GM21825 (cell line): Measurements from ENCODE around the gene PTPRZ1.

Experiments
- ATAC-seq: cut with Tn5 transposase; IDR thresholded peaks from one replicate; pipeline ENCODE4 v1.9.1; 2021; ENCODE audit warnings: mild to moderate bottlenecking, moderate library complexity; ENCODE audit not compliant: unreplicated experiment

The PTPRZ1 gene

DNA sequence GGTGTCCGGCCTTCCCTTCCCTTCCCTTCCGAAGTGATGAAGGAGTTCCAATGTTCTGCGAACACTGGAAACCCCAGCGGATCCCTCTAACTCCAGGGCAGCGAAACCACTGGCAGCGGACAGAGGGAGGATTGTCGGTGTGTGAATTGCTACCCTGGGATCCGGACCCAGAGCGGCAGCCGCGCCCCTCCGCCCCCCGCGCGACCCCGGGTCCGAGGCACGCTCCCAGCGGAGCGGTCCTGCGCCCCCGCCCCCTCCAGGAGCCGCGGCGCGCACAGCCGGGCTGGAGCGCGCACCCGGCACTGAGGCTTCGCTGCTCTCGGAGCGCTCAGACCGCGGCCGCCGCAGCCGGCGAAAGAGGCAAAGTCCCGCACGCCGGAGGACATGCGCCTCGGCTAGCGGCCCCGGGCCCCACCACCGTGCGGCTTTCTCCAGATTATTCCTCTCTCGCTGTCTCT lies at the start of gene PTPRZ1:
Gene PTPRZ1, plus strand, starts transcription at position 331 of the 458 bp plus-strand sequence. CDS start 339 bp downstream, outside the sequence.
- no peak for ATAC-seq

DNA sequence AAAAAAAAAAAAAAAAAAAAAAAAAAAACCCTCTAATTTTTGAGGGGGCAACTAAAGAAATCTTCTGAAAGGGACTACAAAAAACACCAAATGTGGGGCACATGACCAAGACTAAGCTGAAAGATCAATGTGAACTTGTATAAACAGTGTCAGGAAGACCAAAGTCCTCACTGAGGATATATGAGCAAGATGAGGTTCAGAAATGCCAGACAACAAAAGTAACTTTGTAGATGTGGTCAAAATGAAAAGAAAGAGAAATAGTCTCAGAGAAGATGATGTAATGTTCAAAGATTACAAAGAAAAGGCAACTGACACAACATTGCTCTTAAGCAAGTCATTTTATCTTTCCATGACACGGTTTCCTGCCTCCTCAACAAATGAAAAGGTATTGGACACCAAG lies 48.7 kb upstream of the PTPRZ1 start:
- ATAC-seq: no peak

DNA sequence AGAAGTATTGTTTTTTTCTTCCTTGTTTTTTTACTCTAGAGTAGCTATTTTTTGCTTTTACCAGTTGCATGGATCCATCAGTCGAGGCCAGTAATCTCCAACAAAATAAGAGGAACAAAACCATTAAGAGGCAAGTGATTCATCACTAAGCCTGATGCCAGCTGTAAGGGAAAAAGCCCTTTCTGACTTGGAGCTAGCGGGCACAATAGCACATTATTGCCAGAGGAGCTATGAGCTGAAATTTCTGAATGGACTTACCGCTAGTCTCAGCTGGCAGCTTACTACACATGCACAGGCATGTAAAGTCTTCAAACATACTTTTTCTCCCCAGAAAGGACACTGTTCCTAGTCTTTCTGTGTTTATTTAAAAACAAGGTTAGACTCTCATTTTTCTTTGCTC lies 41.6 kb upstream of the PTPRZ1 start:
- ATAC-seq: no peak

DNA sequence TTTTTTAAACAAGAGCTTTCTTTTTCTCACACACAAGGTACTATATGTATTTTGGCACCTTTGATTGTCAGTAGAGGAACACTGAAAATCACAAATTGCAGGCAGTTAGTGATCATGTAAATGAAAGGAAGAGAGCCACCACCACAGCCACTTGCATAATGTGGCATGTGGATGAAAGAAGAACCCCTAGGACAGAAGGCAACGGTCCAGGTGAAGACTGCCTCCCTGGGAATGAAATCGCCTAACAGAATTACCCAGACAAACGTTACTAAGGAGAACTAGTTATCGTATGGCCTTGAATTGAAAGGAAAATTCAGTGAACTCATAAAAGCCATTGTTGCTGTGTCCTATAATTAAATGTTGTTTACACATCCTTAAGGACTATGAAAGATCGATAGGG lies 41.2 kb upstream of the PTPRZ1 start:
- ATAC-seq: no peak

DNA sequence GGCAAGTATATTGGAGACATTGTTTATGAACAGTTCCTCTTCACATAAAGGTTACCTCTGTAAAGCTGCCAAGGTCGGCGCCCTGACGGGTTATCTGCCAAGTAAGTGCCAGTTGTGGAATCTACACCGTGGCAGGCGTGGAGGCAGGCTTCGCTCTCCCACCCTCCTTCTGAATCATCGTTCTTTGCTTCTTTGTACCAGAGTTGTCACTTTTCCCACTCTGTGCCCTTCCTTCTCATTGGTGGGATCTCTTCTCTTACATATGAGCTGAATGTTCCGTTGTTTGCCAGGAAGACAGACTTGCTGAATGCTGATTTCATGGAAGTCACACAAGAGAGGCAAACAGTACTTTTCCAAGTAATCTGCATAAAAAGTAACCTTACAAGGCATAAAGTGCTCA lies 40.6 kb upstream of the PTPRZ1 start:
- no peak for ATAC-seq

DNA sequence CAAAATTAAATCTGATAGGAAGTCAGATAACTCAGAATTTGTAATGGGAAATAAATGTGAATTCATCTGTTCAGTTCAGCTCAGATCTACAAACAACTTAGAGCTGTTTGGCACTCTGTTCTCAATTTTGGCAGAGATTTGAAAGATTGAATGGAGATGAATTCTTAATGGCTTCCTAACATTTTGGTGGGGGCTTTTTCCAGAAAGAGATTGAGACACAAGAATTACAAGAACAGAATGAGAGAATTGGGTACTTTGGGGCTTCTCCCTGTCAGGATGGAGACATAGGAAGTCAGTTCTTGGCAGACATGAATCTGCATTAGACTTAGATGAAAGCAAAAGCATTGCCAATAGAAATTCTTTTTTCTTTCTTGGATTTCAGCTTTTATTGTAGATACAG lies 39.0 kb upstream of the PTPRZ1 start:
- ATAC-seq: no peak

DNA sequence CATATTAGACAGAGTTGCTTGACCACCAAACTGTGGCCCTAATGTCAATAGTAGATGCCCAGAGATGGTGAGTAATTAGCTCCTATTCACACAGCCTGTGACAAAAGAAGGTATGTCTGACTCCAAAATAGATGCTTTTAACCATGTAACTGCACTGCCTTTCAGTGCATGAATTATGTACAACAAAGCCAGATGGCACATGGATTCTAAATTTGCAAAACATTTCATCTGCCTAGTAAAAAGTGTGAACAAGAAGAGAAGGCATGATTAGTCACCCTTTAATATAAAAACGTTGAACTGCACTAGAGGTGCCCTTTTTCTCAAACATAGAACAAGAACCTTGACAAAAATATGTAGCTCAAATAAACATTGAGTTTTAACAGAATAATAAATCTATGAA lies 35.5 kb upstream of the PTPRZ1 start:
- ATAC-seq: no peak

DNA sequence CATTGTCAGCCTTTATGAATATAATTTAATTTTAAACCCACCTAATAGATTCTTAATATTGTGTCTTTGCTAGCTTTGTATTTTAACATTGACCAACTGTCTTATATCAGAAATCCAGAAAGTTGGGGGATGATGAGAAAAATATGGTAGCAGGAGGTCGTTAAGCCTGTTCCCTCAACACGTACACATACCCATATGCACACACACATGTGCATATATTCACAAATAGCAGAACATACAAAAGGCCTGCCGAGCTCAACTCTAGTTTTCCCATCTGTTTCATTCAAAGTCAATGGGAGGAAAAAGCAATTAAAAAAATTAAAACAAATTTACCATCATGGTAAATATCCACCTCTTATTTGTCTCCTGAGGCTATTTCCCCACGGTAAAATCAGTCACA lies 25.9 kb upstream of the PTPRZ1 start:
- no peak for ATAC-seq

DNA sequence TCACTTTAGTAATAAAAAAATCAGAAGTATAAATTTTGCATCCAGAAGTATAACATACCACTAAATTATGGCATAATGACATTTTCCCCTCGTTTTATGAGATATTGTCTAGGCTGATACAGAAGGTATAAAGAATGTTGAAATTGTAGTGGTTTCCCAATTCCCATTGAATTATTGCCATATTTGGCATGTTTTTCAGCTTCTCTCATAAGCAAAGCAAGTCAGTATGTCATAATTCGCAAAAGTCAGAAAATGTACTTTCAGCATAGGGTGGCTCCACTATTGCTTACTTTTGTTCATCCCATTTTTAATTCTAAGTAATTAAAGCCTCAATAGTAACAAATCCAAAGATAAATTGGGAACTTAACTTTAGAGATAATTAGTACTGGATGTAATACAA lies 19.7 kb upstream of the PTPRZ1 start:
- no peak for ATAC-seq

DNA sequence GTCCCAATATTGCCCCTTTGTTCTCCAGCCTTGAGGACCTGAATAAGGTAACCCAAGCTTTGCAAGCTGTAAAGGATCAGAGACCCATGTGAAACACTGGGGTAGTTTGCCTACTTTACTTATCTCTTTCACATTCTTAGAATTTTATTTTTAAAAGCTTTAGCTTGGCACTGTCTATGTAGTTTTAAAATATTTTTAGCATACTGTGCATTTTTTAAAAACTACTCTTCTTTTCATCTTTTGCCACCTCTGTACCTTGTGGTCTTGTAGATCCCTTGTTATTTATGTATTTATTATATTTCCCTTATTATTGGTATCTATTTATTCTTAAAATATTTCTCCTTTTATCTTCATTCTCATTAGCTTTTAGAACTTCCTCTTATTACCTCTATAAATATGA lies 12.0 kb upstream of the PTPRZ1 start:
- no peak for ATAC-seq

DNA sequence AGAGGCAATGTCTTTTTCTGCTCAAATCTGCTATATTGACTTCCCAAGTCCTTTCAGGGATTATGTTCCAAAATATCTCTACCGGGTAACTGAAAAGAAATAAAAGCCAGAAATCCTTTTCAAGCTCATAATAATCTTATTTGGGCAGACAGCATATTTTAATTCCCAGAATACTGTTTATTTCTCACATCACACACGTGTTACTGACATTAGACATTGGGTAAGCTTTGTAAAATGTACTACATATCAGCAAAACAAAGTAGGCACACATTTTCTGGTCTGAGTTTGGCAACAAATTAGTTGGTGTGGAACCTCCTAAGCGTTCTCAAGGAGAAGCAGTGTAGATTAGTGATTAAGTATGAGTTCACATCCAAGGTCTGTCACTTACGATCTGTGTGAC lies 10.4 kb upstream of the PTPRZ1 start:
- ATAC-seq: no peak

DNA sequence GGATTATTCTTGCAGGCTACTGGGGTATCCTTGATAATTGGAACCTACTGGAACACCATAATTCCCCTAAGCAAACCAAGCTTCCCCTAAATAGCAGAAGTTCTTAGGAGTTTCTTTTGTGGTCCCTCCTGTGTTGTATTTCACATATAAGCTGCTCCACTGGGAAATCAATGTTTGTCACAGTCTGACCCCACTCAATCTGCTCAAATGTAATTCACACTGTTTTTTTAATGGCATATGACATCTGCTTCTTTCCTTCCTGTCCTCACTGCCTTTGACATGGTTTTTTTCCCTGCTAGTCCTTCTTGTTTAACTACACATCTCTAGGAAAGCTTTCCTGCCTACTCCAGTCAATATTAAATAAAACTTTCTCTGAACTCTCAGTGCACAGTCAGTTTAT lies 1.8 kb upstream of the PTPRZ1 start:
- no peak for ATAC-seq

DNA sequence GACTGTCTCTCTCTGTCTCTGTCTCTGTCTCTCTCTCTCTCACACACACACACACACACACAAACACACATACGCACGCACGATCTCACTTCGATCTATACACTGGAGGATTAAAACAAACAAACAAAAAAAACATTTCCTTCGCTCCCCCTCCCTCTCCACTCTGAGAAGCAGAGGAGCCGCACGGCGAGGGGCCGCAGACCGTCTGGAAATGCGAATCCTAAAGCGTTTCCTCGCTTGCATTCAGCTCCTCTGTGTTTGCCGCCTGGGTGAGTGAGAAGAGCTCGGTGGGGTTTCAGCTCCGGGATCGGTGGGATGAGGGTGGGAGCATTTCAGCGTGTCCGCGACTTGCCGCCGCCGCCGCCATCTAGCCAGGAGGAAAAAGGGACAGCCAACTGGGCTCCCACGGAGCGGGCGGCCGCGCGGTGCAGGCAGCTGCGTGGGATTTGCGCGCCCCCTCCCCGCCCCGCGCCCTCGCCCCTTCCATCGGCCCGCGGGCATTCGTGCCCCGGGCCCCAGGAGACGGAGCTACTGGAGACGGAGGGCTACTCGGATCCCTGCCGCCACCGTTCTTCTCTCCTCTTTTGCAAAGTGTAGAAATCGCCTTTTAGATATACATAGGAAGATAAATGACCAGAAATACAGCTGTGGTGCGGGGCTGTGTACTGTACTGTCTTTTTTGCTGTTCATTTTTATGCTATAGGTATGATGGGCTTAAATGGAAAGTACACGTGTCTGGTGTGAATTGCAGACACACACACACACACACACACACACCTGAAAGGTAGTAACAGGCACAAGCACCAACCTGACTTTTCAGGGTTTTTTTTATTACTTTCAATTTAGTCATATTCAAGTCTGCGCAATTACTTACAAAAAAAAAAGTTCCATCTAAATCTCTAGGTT lies 581 bp downstream of the PTPRZ1 start:
- no peak for ATAC-seq

DNA sequence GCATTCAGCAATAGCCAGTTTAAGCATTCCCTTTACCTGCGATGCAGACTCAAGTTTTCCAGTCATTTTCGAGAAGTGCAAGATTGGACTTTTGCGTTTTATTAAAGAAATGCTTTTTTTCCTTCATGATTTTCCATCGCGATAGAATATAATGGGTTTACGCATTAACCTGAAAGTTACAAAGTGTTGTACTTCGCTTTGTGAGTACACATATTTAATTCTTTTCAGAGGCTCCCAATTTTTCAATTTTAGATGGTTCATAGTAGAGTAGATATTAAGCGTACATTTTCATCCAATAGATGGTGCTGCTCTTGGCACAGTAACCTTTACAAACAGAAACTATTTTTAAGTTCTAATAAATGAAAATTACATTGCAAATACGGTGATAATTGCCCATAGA lies 1.3 kb downstream of the PTPRZ1 start:
- ATAC-seq: no peak

DNA sequence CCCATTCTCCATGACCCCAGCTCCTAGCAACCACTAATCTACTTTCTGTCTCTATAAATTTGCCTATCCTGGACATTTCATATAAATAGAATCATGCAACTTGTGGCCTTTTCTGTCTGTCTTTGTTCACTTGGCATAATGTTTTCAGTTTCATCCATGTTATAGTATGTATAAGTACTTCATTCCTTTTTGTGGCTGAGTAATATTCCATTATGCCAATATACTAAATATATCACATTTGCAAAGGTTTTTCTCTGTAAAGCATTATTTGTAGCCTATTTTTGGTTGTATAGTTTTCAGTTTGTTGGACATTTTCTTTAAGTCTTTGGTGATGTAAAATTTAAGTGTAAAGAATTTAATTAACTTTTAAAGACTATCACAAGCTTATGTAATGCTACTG lies 2.2 kb downstream of the PTPRZ1 start:
- ATAC-seq: no peak

DNA sequence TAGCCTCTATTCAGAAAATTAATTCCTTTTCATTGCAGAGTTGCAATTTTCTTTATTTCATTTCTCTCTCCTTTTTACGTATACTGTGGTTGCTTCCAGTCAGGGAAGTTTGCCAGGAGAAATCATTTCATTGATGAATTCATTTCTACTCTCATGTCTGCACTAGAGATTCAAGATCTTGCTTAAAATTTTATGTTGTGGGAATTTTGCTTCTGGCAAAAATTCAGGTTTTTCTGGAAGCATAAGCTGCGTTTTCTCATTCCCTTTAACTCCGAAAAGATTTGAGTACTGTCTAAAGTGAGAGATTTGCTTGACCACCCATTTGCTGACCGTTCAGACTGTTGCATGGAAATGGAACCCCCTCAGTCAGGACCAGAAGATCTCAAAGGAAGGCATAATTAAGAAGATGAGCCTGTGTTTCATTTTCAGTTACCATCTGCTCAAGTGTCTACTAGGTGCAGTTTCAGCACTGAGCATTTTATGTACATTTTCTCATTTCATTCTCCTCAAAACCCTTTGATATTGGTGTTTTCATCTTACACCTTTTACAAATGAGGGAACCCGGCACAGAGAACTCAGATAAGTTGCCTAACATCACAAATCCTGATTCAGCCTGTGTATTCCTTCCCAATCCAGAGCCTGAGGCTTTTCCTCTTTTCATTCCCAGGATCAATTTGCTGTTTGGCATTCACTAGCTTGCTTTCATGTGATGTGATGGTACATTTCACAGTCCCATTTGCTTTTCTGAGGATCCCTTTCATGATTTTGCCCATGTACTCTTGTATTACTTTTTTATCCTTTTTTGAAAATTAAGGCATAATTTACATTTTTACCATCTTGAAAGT lies 3.9 kb downstream of the PTPRZ1 start:
- no peak for ATAC-seq

DNA sequence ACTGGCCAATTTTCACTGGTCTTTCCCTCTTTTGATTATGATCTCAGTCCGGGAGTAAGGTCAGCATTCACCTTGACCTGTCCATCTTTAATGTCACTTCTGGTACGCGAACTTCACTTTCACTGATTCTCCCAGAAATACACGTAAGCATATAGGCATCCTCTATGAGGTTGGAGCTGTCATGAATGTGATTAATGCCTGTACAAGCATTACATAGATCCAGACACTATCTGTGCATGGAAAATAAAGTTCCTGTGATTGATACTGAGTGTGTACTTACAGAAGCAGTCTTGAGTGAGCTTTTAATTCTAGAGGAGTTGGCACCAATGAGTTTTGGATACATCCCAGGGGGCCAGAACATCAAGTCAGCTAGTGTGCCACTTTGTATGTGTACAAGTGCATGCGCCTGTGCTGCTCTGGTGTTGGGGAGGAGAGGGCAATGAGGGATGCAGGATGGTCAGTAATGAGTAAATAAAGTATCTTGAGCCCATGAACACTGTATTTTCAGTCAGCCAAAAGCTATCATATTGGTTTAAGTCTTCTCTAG lies 6.0 kb downstream of the PTPRZ1 start:
- no peak for ATAC-seq

DNA sequence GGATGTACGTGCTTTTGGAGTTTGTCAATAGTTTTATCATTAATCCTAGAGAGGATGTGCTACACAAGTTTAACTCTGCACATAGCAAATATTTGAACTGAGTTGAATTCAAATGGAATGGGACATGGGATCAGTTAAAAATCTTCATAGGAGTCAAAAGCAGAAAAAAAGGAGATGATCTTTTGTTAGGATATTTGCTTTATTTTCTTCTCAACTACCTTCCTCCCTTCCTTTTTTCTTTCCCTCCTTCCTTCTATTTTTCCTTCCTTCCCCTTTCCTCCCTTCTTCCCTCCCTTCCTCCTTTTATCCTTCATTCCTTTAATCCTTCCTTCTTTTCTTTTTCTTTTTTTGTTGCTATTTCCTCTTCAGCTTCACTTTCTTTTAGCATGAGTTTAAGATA lies 6.6 kb downstream of the PTPRZ1 start:
- ATAC-seq: no peak

DNA sequence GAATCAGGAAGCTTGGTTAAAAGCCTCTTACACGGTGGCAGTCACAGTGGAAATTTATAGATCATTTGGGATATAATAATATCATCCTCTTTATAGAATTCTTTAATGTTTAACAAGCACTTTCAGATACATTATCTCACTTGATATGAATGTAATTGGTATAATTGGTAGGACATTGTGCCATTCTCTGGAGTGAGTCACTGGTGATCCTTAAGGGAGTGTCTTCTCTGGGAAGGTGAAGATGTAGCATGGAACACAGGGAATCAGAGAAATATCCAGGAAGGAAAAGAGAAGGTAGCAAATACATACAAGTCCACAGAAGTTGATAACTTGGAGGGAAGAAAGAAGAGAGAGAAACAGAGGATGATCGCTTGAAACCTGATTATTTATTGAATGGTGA lies 9.8 kb downstream of the PTPRZ1 start:
- no peak for ATAC-seq

DNA sequence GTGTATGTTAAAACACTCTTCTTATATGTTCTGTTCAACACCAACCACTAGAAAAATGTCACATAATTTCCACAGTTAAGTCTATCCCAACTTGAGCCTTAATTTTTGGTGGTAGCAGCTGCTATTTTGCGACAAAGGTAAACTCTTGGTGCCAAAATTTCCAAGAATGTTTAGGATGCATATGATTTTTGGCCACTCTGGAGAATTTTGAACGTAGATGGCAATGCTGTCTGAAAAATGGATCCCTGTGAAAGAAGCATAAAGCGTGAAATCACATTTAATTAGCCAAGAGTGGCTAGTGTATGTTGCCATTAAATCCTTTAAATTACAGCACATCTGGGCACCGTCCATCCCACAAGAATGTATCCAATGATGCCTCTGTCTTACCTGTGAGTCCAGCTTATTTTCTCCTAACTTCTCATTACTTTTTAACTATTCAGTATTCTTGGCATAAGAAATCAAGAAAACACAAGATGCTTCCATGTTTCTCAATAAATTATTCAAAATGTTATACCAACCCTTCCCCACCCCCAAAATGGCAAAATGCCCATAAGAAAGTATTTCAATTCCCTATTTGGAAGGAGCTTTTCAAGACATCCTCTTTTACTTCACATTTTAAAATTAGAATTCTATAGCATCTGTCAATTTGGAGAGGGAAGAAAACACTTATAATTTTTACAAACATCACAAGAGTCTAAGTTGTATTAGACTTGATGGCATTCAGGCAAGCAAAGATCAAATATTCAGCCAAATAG lies 12.4 kb downstream of the PTPRZ1 start:
- ATAC-seq: no peak

DNA sequence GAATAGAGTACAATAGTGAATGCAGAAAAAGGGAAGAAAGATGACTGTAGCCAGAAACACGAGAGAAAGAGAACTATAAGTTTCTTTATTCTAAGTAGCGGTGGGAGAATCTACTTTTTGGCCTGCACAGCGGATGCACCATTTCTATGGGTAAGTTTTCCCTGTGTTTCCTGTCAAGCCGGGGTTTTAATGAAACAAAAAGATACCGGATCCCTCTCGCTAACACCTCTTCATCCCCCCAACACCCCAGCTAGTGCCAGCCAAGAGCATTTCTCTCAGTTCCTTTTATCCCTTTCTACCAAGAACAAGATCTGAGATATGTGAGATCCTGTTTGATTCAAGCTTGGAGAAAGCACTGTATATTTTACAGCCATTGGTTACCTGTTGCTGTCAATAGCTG lies 14.7 kb downstream of the PTPRZ1 start:
- no peak for ATAC-seq
